Measurements from ENCODE around the gene TCF7L2. TPM values are rescaled to one million over a fixed set of nuclear protein-coding genes. Genes with fewer than 3 reads are reported as not detected.

TCF7L2 gene
- total RNA-seq, 1 experiment from 2014 or later: 14.8 TPM

DNA sequence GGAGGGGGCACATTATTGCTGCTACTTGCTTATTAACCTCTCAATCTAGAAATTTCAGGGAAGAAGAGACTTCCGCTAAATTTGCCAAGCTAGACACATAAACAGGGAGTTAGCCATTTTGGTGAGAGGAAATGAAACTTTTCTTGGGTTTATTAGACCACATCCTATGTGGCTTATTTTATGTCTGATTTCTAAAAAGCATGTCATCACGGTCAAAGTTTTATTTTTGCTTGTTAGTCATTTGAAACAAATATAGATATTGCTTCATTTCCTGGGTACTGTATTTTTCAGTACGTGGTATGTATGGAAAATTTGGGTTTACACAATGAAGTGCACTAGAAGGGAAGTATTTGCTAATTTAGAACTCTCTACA lies 144.1 kb downstream of the TCF7L2 start:
- Histone ChIP-seq H2AFZ (no peak overlapping the region), H4K20me1 (ENCODE audit: insufficient read depth) (no peaks in the 10 kb centered on the region), H3K27me3 (ENCODE audit: insufficient read depth, low read depth) (no peaks in the 10 kb centered on the region), H3F3A (ENCODE audit: insufficient read depth, low read depth) (peaks cover 33% of the 10 kb centered on the region), H3K27ac (peak overlapping the region; percentile 98), H3K4me1 (replicated peaks; ENCODE audit: insufficient read depth) (peaks cover 44% of the 10 kb centered on the region), H3K9me3 (ENCODE audit: insufficient read depth, low read depth) (no peaks in the 10 kb centered on the region), H3K4me2 (peak overlapping the region; percentile 79), H3K79me2 (ENCODE audit: low read depth) (peaks cover 17% of the 10 kb centered on the region; the same call in 1 of the 2 replicates), H3K4me3 (peak overlapping the region; percentile 47; the same call in 1 of the 2 replicates), H3K9me2 (ENCODE audit: insufficient read depth) (no peaks in the 10 kb centered on the region), H3K36me3 (ENCODE audit: low read depth) (no peaks in the 10 kb centered on the region)
- POLR2A ChIA-PET (ENCODE audit: unreplicated experiment): no interaction called here
- peak in 1 of 2 experiments; percentile 55 for DNase-seq
- CTCF ChIA-PET: no interaction called here
- intact Hi-C loops (cut with micrococcal nuclease; ENCODE audit: unreplicated experiment): no loop called here
- TF ChIP-seq, protein P1, sequence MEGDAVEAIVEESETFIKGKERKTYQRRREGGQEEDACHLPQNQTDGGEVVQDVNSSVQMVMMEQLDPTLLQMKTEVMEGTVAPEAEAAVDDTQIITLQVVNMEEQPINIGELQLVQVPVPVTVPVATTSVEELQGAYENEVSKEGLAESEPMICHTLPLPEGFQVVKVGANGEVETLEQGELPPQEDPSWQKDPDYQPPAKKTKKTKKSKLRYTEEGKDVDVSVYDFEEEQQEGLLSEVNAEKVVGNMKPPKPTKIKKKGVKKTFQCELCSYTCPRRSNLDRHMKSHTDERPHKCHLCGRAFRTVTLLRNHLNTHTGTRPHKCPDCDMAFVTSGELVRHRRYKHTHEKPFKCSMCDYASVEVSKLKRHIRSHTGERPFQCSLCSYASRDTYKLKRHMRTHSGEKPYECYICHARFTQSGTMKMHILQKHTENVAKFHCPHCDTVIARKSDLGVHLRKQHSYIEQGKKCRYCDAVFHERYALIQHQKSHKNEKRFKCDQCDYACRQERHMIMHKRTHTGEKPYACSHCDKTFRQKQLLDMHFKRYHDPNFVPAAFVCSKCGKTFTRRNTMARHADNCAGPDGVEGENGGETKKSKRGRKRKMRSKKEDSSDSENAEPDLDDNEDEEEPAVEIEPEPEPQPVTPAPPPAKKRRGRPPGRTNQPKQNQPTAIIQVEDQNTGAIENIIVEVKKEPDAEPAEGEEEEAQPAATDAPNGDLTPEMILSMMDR (conservative IDR thresholded peaks at IDR 0.05): no peak
- no peak for TF ChIP-seq EZH2 (IDR thresholded peaks at IDR 0.05; ENCODE audit: low read depth)
- no TSS peak for BruUV-seq (replicated peaks)

DNA sequence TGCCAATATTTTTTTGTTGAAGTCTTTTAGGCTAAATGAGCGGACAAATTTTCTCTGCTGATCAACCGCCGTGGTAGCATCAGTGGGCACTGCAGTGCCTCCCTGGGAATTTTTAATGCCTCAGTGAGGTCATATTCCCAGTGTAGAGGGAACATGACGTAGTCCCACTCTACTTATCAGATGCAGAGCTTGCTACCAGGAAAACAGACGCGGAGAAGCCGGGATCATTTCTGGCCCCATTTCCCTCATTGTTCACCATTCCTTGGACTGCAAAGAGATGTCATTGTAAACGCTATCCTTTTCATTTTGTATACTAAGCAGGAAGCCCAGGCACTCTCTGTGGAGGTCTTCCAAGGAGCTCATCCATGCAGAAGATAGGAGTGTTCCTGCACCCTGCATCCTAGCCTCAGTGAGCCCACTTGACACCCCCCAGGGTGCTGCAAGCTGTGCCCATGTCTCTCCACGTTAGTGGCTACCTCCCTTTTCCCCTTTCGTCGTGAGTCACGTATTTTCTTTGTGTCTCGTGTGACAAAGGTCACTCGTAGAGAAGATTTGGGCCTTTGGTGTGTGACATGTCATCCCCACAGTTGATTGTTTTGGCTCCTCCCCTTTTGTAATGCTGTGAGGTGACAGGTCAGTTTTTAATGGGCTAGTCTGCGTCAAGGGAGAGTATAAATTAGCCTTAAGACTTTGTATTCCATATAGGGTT lies 145.5 kb downstream of the TCF7L2 start:
- Histone ChIP-seq H3K79me2 (ENCODE audit: low read depth) (peaks cover 17% of the 10 kb centered on the region; the same call in 1 of the 2 replicates), H3K4me1 (replicated peaks; ENCODE audit: insufficient read depth) (peaks cover 44% of the 10 kb centered on the region), H3K4me2 (no peak overlapping the region), H3K36me3 (ENCODE audit: low read depth) (no peaks in the 10 kb centered on the region), H3K9me3 (ENCODE audit: insufficient read depth, low read depth) (no peaks in the 10 kb centered on the region), H3K27me3 (ENCODE audit: insufficient read depth, low read depth) (no peaks in the 10 kb centered on the region), H3K27ac (peak overlapping the region; percentile 98; the same call in 1 of the 2 replicates), H3F3A (ENCODE audit: insufficient read depth, low read depth) (peaks cover 33% of the 10 kb centered on the region), H3K4me3 (no peak overlapping the region), H3K9me2 (ENCODE audit: insufficient read depth) (no peaks in the 10 kb centered on the region), H4K20me1 (ENCODE audit: insufficient read depth) (no peaks in the 10 kb centered on the region), H2AFZ (no peak overlapping the region)
- BruUV-seq (replicated peaks): no TSS peak
- no peak for DNase-seq
- TF ChIP-seq, protein P1 (conservative IDR thresholded peaks at IDR 0.05): no peak
- TF ChIP-seq EZH2 (IDR thresholded peaks at IDR 0.05; ENCODE audit: low read depth): no peak
- CTCF ChIA-PET: no interaction called here
- intact Hi-C loops (cut with micrococcal nuclease; ENCODE audit: unreplicated experiment): no loop called here
- POLR2A ChIA-PET (ENCODE audit: unreplicated experiment): no interaction called here

DNA sequence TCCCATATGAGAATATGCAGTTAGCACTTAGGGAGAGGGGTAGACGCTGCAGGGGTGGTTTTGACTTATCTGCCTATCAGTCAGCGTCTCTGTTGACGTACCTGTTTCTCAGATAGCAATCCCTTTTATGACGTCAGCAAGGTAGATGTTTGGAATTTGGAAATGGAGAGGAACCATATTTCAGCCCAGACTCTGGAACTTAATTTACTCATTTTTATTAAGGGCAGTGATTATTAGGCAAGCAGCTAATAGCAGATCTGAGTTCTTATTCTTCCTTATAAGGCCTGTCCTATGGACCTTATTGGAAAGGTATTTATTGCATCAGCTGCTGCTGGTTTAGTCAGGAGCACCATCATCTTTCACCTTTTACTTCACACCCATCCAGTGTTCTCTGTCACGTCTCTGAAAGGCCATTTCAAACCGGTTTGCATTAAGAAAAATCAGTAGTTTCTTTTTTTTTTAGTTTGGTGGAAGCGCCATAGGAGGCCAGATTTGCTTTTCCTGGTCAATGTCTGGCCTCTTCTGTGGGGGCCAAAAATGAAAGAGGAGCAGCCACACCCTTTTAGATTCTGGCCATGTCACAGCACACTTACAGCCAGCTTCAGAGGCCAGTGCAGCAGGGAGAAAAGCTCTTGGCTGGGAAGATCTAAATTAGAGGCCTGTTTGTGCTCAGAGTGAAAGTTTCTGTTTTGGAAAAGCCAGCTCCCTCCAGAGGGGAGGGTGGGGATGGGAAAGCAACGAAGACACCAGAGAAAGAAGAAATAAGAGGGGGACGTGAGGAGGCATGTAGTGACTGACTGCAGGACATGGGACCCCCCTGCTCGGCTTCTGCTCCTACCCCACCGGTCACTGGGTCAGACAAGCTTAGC lies 146.3 kb downstream of the TCF7L2 start:
- Histone ChIP-seq H3K4me2 (no peak overlapping the region), H3K79me2 (ENCODE audit: low read depth) (0 out of 2 replicates have a peak, but pooled peaks cover 17% of the 10 kb centered on the region), H3K27ac (no peak overlapping the region), H3K4me1 (replicated peaks; ENCODE audit: insufficient read depth) (peaks cover 44% of the 10 kb centered on the region), H3K4me3 (no peak overlapping the region), H3F3A (ENCODE audit: insufficient read depth, low read depth) (peaks cover 33% of the 10 kb centered on the region), H3K9me2 (ENCODE audit: insufficient read depth) (no peaks in the 10 kb centered on the region), H4K20me1 (ENCODE audit: insufficient read depth) (no peaks in the 10 kb centered on the region), H3K36me3 (ENCODE audit: low read depth) (no peaks in the 10 kb centered on the region), H3K9me3 (ENCODE audit: insufficient read depth, low read depth) (no peaks in the 10 kb centered on the region), H2AFZ (no peak overlapping the region), H3K27me3 (ENCODE audit: insufficient read depth, low read depth) (no peaks in the 10 kb centered on the region)
- ChIA-PET CTCF (no interaction called here), POLR2A (ENCODE audit: unreplicated experiment) (no interaction called here)
- no TSS peak for BruUV-seq (replicated peaks)
- DNase-seq: no peak
- TF ChIP-seq EZH2 (IDR thresholded peaks at IDR 0.05; ENCODE audit: low read depth): no peak
- TF ChIP-seq, protein P1 (conservative IDR thresholded peaks at IDR 0.05): no peak
- intact Hi-C loops (cut with micrococcal nuclease; ENCODE audit: unreplicated experiment): no loop called here
